Epithelial cell of prostate (primary cell): ENCODE results near the gene CCDC73.
"Not testable (repeated sequence)": the region's sequence is repeated elsewhere in the genome, so short reads cannot be mapped to it uniquely, and the experiment has no call there.

ENCODE experiments used
- DNase-seq: peaks from one replicate; pipeline ENCODE4 v3.0.0-alpha.2; 2011; ENCODE audit warnings: low read depth, low spot score
- H3K27ac ChIP-seq: fragments of 450-650 bp; 2 replicates; pipeline ENCODE4 v1.5.1; 2017; ENCODE audit warnings: mild to moderate bottlenecking

CCDC73 gene

GRCh38 chr11:32794439-32794838, at the start of gene CCDC73:
Gene CCDC73 (minus strand): TSS chr11:32794662. CDS start chr11:32760243, 34,419 bp downstream.
- H3K27ac ChIP-seq: no peak within 1 kb of the TSS
- no peak for DNase-seq

- no peak for DNase-seq
- H3K27ac ChIP-seq: no peak overlapping the region
Measured at GRCh38 chr11:32843544-32843943, 49.1 kb upstream of the CCDC73 start.

GRCh38 chr11:32840587-32840986, 46.1 kb upstream of the CCDC73 start:
- no peak overlapping the region for H3K27ac ChIP-seq
- no peak for DNase-seq

GRCh38 chr11:32839308-32839707, 44.8 kb upstream of the CCDC73 start:
- H3K27ac ChIP-seq: peak overlapping the region; percentile 66
- no peak for DNase-seq

GRCh38 chr11:32838505-32839274, 44.2 kb upstream of the CCDC73 start:
- DNase-seq: peak; percentile 60
- peak overlapping the region; percentile 66 for H3K27ac ChIP-seq

- no peak overlapping the region for H3K27ac ChIP-seq
- DNase-seq: no peak
Measured at GRCh38 chr11:32836946-32837345, 42.5 kb upstream of the CCDC73 start.

GRCh38 chr11:32833921-32834320, 39.5 kb upstream of the CCDC73 start:
- H3K27ac ChIP-seq: no peak overlapping the region
- DNase-seq: no peak

GRCh38 chr11:32831221-32831620, 36.8 kb upstream of the CCDC73 start:
- H3K27ac ChIP-seq: peak overlapping the region; percentile 70
- DNase-seq: no peak

GRCh38 chr11:32830796-32831195, 36.3 kb upstream of the CCDC73 start:
- no peak for DNase-seq
- peak overlapping the region; percentile 70 for H3K27ac ChIP-seq

- no peak for DNase-seq
- peak overlapping the region; percentile 70 for H3K27ac ChIP-seq
Measured at GRCh38 chr11:32830413-32830738, 35.9 kb upstream of the CCDC73 start.

- DNase-seq: no peak
- peak within 1 kb of the TSS; percentile 70 for H3K27ac ChIP-seq
Measured at GRCh38 chr11:32829680-32830412, 35.4 kb upstream of the CCDC73 start, which contains the start of gene PRRG4. Gene PRRG4 (plus strand): TSS chr11:32829927. CDS start chr11:32830530, 603 bp downstream.

- H3K27ac ChIP-seq: peak overlapping the region; percentile 70
Measured at GRCh38 chr11:32829157-32829679, 34.8 kb upstream of the CCDC73 start.

GRCh38 chr11:32827276-32827675, 32.8 kb upstream of the CCDC73 start:
- no peak for DNase-seq
- H3K27ac ChIP-seq: no peak overlapping the region

More at GRCh38 chr11:32829157-32829679, 34.8 kb upstream of the CCDC73 start:
- DNase-seq: no peak

- no peak for DNase-seq
- H3K27ac ChIP-seq: no peak overlapping the region
Measured at GRCh38 chr11:32826113-32826512, 31.7 kb upstream of the CCDC73 start.

GRCh38 chr11:32823617-32824016, 29.2 kb upstream of the CCDC73 start:
- DNase-seq: not testable (repeated sequence)

GRCh38 chr11:32821917-32822560, 27.6 kb upstream of the CCDC73 start:
- DNase-seq: no peak
- no peak overlapping the region for H3K27ac ChIP-seq

More at GRCh38 chr11:32823617-32824016, 29.2 kb upstream of the CCDC73 start:
- not testable (repeated sequence) for H3K27ac ChIP-seq

- H3K27ac ChIP-seq: peak overlapping the region; percentile 23
- peak; percentile 78 for DNase-seq
Measured at GRCh38 chr11:32821517-32821916, 27.1 kb upstream of the CCDC73 start.

GRCh38 chr11:32820497-32820896, 26.0 kb upstream of the CCDC73 start:
- H3K27ac ChIP-seq: peak overlapping the region; percentile 23
- DNase-seq: no peak

GRCh38 chr11:32819187-32819586, 24.7 kb upstream of the CCDC73 start:
- no peak overlapping the region for H3K27ac ChIP-seq
- no peak for DNase-seq

- H3K27ac ChIP-seq: no peak overlapping the region
- no peak for DNase-seq
Measured at GRCh38 chr11:32817852-32818183, 23.4 kb upstream of the CCDC73 start.
